H1 (cell line): Measurements from ENCODE around the gene SEZ6L. TPM values are rescaled to one million over a fixed set of nuclear protein-coding genes. Genes with fewer than 3 reads are reported as not detected.

Experiments used
- CTCF ChIA-PET: fragments of 300-600 bp; sonication (Branson Sonifier 250); formaldehyde crosslinking; loops from one replicate; lab custom pipeline; 2021; ENCODE audit not compliant: partially characterized antibody; lab: Charles Lee
- POLR2A ChIA-PET: fragments of 300-600 bp; sonication (Branson Sonifier 250); formaldehyde crosslinking; loops from one replicate; lab custom pipeline; 2021; ENCODE audit warnings: inconsistent platforms; ENCODE audit not compliant: partially characterized antibody; lab: Charles Lee
- DNase-seq, 2 experiments: peaks; one replicate each; pipeline versions ENCODE4 v3.0.0 to v3.0.0-alpha.2; 2010 to 2022; ENCODE audit warnings: low spot score in 2 of 2, low read depth in 1 of 2, mixed read lengths in 1 of 2
- FAIRE-seq: peaks from 2 replicates; lab custom pipeline; 2011; peaks lifted over from hg19 to GRCh38; lab: Jason Lieb, UNC
- H2AFZ ChIP-seq: 2 replicates; pipeline ENCODE4 v1.8.1; 2012; ENCODE audit warnings: low read length, inconsistent platforms
- H2AK5ac ChIP-seq: 2 replicates; pipeline ENCODE4 v1.6.1; 2013; ENCODE audit warnings: low read depth, low read length
- H2BK120ac ChIP-seq: replicated peaks from 2 replicates; pipeline ENCODE3; 2013; ENCODE audit warnings: low read depth, low read length, inconsistent platforms
- H2BK12ac ChIP-seq: 2 replicates; pipeline ENCODE4 v1.6.1; 2013; ENCODE audit warnings: low read depth, low read length
- H2BK15ac ChIP-seq: 2 replicates; pipeline ENCODE4 v1.6.1; 2013; ENCODE audit warnings: low read length
- H2BK20ac ChIP-seq: 2 replicates; pipeline ENCODE4 v1.6.1; 2013; ENCODE audit warnings: low read length
- H2BK5ac ChIP-seq: 2 replicates; pipeline ENCODE4 v1.6.1; 2013; ENCODE audit warnings: low read depth, low read length
- H3K14ac ChIP-seq: 2 replicates; pipeline ENCODE4 v1.6.1; 2013; ENCODE audit warnings: inconsistent platforms; ENCODE audit not compliant: insufficient read length
- H3K18ac ChIP-seq: 2 replicates; pipeline ENCODE4 v1.6.1; 2013; ENCODE audit warnings: low read length; ENCODE audit errors: extremely low read depth
- H3K23ac ChIP-seq: 2 replicates; pipeline ENCODE4 v1.6.1; 2013; ENCODE audit warnings: inconsistent platforms; ENCODE audit not compliant: insufficient read length
- H3K23me2 ChIP-seq: 2 replicates; pipeline ENCODE4 v1.6.1; 2013; ENCODE audit warnings: low read depth, low read length
- H3K27ac ChIP-seq: 2 replicates; pipeline ENCODE4 v1.6.1; 2011; ENCODE audit warnings: low read depth, low read length, inconsistent platforms
- H3K27me3 ChIP-seq, 4 experiments: replicated peaks in 1 of 4; 1 replicate in 1 of 4; 2 replicates in 3 of 4; pipeline versions ENCODE4 v1.6.1 to v1.8.1; 2011 to 2013; ENCODE audit warnings: low read length in 3 of 4, mild to moderate bottlenecking in 3 of 4, inconsistent platforms in 2 of 4, mixed read lengths in 2 of 4, moderate library complexity in 1 of 4; ENCODE audit not compliant: control insufficient read depth in 3 of 4, insufficient read depth in 3 of 4; ENCODE audit errors: extremely low read depth in 1 of 4
- H3K36me3 ChIP-seq, 4 experiments: 2 replicates each; pipeline versions ENCODE4 v1.6.1 to v1.8.1; 2011 to 2013; ENCODE audit warnings: mild to moderate bottlenecking in 4 of 4, low read length in 3 of 4, moderate library complexity in 2 of 4, control low read depth in 1 of 4, inconsistent platforms in 1 of 4; ENCODE audit not compliant: insufficient read depth in 4 of 4, control insufficient read depth in 2 of 4
- H3K4ac ChIP-seq: replicated peaks from 2 replicates; pipeline ENCODE3; 2013; ENCODE audit warnings: low read length, low read depth, mixed read lengths, inconsistent platforms; ENCODE audit not compliant: insufficient read length
- H3K4me1 ChIP-seq, 4 experiments: replicated peaks in 1 of 4; 1 replicate in 1 of 4; 2 replicates in 3 of 4; pipeline versions ENCODE4 v1.6.1 to v1.8.1; 2011 to 2013; ENCODE audit warnings: low read length in 3 of 4, inconsistent platforms in 2 of 4, mixed read lengths in 1 of 4; ENCODE audit not compliant: insufficient read depth in 4 of 4, control insufficient read depth in 3 of 4
- H3K4me2 ChIP-seq, 2 experiments: 2 replicates each; pipeline versions ENCODE4 v1.6.1 to v1.8.1; 2011 to 2013; ENCODE audit warnings: low read depth in 2 of 2, low read length in 2 of 2, control low read depth in 1 of 2, inconsistent platforms in 1 of 2, mild to moderate bottlenecking in 1 of 2; ENCODE audit not compliant: insufficient read depth in 1 of 2
- H3K4me3 ChIP-seq, 4 experiments: fragments of 200-600, 300-600 bp in 1 of 4; sonication (generic), shearing (Covaris generic), sonication (Bioruptor Twin) in 1 of 4; 2 replicates each; pipeline versions ENCODE4 v1.5.1 to v1.8.1; 2011 to 2016; ENCODE audit warnings: low read length in 4 of 4, low read depth in 3 of 4, control low read depth in 2 of 4, inconsistent platforms in 2 of 4, mild to moderate bottlenecking in 2 of 4, mixed read lengths in 1 of 4, moderate library complexity in 1 of 4; ENCODE audit not compliant: insufficient read depth in 2 of 4; ENCODE audit errors: extremely low read depth in 1 of 4
- H3K56ac ChIP-seq: replicated peaks from 2 replicates; pipeline ENCODE3; 2013; ENCODE audit warnings: low read depth, mild to moderate bottlenecking, mixed read lengths, low read length, inconsistent platforms; ENCODE audit not compliant: insufficient read length
- H3K79me1 ChIP-seq: 2 replicates; pipeline ENCODE4 v1.6.1; 2013; ENCODE audit warnings: low read depth, low read length, control low read depth
- H3K79me2 ChIP-seq, 2 experiments: 2 replicates each; pipeline versions ENCODE4 v1.6.1 to v1.8.1; 2012 to 2013; ENCODE audit warnings: low read length in 2 of 2, mild to moderate bottlenecking in 2 of 2, inconsistent platforms in 1 of 2; ENCODE audit not compliant: insufficient read depth in 2 of 2, control insufficient read depth in 1 of 2
- H3K9ac ChIP-seq, 4 experiments: replicated peaks in 1 of 4; 1 replicate in 1 of 4; 2 replicates in 3 of 4; pipeline versions ENCODE4 v1.6.1 to v1.8.1; 2011 to 2013; ENCODE audit warnings: low read depth in 3 of 4, low read length in 3 of 4, control low read depth in 2 of 4, mild to moderate bottlenecking in 2 of 4, moderate library complexity in 2 of 4, inconsistent platforms in 1 of 4; ENCODE audit errors: extremely low read depth in 1 of 4
- H3K9me3 ChIP-seq, 2 experiments: 2 replicates each; pipeline versions ENCODE4 v1.6.1 to v1.8.1; 2012 to 2013; ENCODE audit warnings: mild to moderate bottlenecking in 2 of 2, moderate library complexity in 2 of 2, control low read depth in 1 of 2, inconsistent platforms in 1 of 2, low read depth in 1 of 2, low read length in 1 of 2, mixed read lengths in 1 of 2; ENCODE audit not compliant: insufficient read depth in 2 of 2
- H4K20me1 ChIP-seq, 2 experiments: replicated peaks in 1 of 2; 2 replicates each; pipeline versions ENCODE3 to v1.8.1; 2011 to 2013; ENCODE audit warnings: inconsistent platforms in 2 of 2, low read length in 2 of 2, mild to moderate bottlenecking in 1 of 2; ENCODE audit not compliant: insufficient read depth in 2 of 2, control insufficient read depth in 1 of 2
- H4K5ac ChIP-seq: 2 replicates; pipeline ENCODE4 v1.6.1; 2013; ENCODE audit warnings: low read length, low read depth, mixed read lengths, inconsistent platforms; ENCODE audit not compliant: insufficient read length
- H4K8ac ChIP-seq: 2 replicates; pipeline ENCODE4 v1.8.0; 2013; ENCODE audit warnings: mild to moderate bottlenecking, moderate library complexity, low read length, inconsistent platforms; ENCODE audit not compliant: insufficient read depth; ENCODE audit errors: extremely low read depth
- H4K91ac ChIP-seq: replicated peaks from 2 replicates; pipeline ENCODE3; 2013; ENCODE audit warnings: low read length, mixed read lengths, inconsistent platforms; ENCODE audit not compliant: insufficient read length
- CTCF ChIP-seq, 3 experiments: IDR thresholded peaks; 1 replicate in 2 of 3; 2 replicates in 1 of 3; pipeline versions ENCODE4 v1.5.1 to v1.6.1; 2011; ENCODE audit warnings: low read length in 3 of 3, mild to moderate bottlenecking in 3 of 3, inconsistent platforms in 2 of 3, low read depth in 1 of 3, moderate library complexity in 1 of 3; ENCODE audit not compliant: insufficient read depth in 1 of 3; ENCODE audit errors: control extremely low read depth in 1 of 3
- EGR1 ChIP-seq: IDR thresholded peaks from 2 replicates; pipeline ENCODE4 v1.6.1; 2011; ENCODE audit warnings: low read depth, low read length, borderline replicate concordance
- HDAC6 ChIP-seq: IDR thresholded peaks from one replicate; pipeline ENCODE4 v1.7.1; 2012; ENCODE audit warnings: low read depth, mild to moderate bottlenecking, inconsistent platforms, low read length, moderate library complexity
- KDM4A ChIP-seq: IDR thresholded peaks from one replicate; pipeline ENCODE4 v1.7.1; 2012; ENCODE audit warnings: low read depth, mild to moderate bottlenecking, moderate library complexity, low read length, inconsistent platforms; ENCODE audit not compliant: severe bottlenecking
- POU5F1 ChIP-seq: IDR thresholded peaks from 2 replicates; pipeline ENCODE4 v1.6.1; 2011; ENCODE audit warnings: low read depth, mild to moderate bottlenecking, low read length, moderate library complexity
- RFX5 ChIP-seq: IDR thresholded peaks from 2 replicates; pipeline ENCODE4 v1.6.1; 2011; ENCODE audit warnings: low read depth, low read length, improper control_type of control experiment, borderline replicate concordance
- RNF2 ChIP-seq: fragments of 200-900, 300-1000 bp; sonication (generic); IDR thresholded peaks from 2 replicates; pipeline ENCODE4 v1.7.1; 2016; ENCODE audit warnings: borderline replicate concordance, low read depth, mild to moderate bottlenecking, antibody characterized with exemption, low read length; ENCODE audit not compliant: poor library complexity, severe bottlenecking; ENCODE audit errors: missing control alignments
- SP4 ChIP-seq: IDR thresholded peaks from 2 replicates; pipeline ENCODE4 v1.6.1; 2012; ENCODE audit warnings: low read length, inconsistent platforms
- SUZ12 ChIP-seq: fragments of 200-600 bp; sonication (generic); IDR thresholded peaks from 2 replicates; pipeline ENCODE4 v1.6.1; 2012; ENCODE audit warnings: mild to moderate bottlenecking, inconsistent platforms, low read length, moderate library complexity, mixed read lengths
- TCF12 ChIP-seq: IDR thresholded peaks from 2 replicates; pipeline ENCODE4 v1.6.1; 2011; ENCODE audit warnings: low read depth, mild to moderate bottlenecking, low read length
- WGBS, 2 experiments: shearing (Covaris generic) in 1 of 2; methylation state at CpG; one replicate each; pipeline versions ENCODE4 v1.1.6 to v1.1.7; 2013 to 2015; ENCODE audit warnings: low lambda C conversion rate in 2 of 2, mixed read lengths in 2 of 2, inconsistent platforms in 1 of 2, low coverage in 1 of 2, missing lambda C conversion rate in 1 of 2; ENCODE audit not compliant: insufficient replicate concordance in 2 of 2, insufficient coverage in 1 of 2, insufficient read length in 1 of 2; ENCODE audit errors: extremely low coverage in 1 of 2, missing lambda C conversion rate in 1 of 2; 5-methylcytosine and 5-hydroxymethylcytosine counted together
- polyA plus RNA-seq, 7 experiments: library from polyadenylated mRNA; depleted of rRNA in 3 of 7; stranded (reverse) in 5 of 7; unstranded in 2 of 7; fragments of >200 nt in 5 of 7; fragments of 200-250 nt in 2 of 7; gene quantifications; 1 replicate in 5 of 7; 2 replicates in 1 of 7; 4 replicates in 1 of 7; pipeline versions ENCODE4 v1.2.1 to v1.2.3, GENCODE V29; 2011 to 2013; ENCODE audit warnings: missing spikeins in 2 of 7, mixed read lengths in 2 of 7
- total RNA-seq: library from RNA; stranded (reverse); fragmentation: NEBNext Ultra II Directional; extraction: Animal tissue kit (Norgen Biotek cat#: 25700); gene quantifications from 2 replicates; pipeline ENCODE4 v1.2.1, GENCODE V29; 2021

SEZ6L gene
- total and polyA plus RNA-seq, 2 of the 8 experiments (the other 6 are each of a cell fraction or from before 2014, with no cell fraction given): 0.06 to 0.33 TPM

GRCh38 chr22:26235792-26236487, 66.7 kb downstream of the SEZ6L start:
- H3K27me3 ChIP-seq: no peaks in the 10 kb centered on the region; a peak in 1 of 7 replicates
- no peak overlapping the region for H2AK5ac ChIP-seq
- H3K23me2 ChIP-seq: no peaks in the 10 kb centered on the region; the same call in 1 of the 2 replicates
- no peak overlapping the region for H2BK5ac ChIP-seq
- CTCF ChIA-PET: interaction anchor here (0.9 to 1.2 kb wide), 2 partner anchors 18 to 60 kb away, joined by 3 read pairs; no protein-coding TSS in a partner anchor
- H4K5ac ChIP-seq: no peak overlapping the region
- H3K79me2 ChIP-seq: no peaks in the 10 kb centered on the region
- no peak overlapping the region for H3K4me3 ChIP-seq
- H2BK15ac ChIP-seq: no peak overlapping the region
- 0 out of 4 replicates have a peak, but pooled peaks cover 0 to 4% of the 10 kb centered on the region in 2 experiments for H3K9me3 ChIP-seq
- WGBS, 2 experiments: 87% methylated on average over 11 of the region's 11 CpGs; no CpG with 5 or more reads in 1 of the 2 experiments
- H4K8ac ChIP-seq: no peak overlapping the region
- FAIRE-seq: no peak
- DNase-seq: no peak
- H3K4ac ChIP-seq: no peak overlapping the region
- H2AFZ ChIP-seq: no peak overlapping the region
- H3K56ac ChIP-seq: no peak overlapping the region
- H3K4me1 ChIP-seq: no peaks in the 10 kb centered on the region
- H3K14ac ChIP-seq: no peak overlapping the region
- H3K27ac ChIP-seq: no peak overlapping the region
- no peak overlapping the region for H2BK12ac ChIP-seq
- no peak overlapping the region for H2BK120ac ChIP-seq
- no peak overlapping the region for H2BK20ac ChIP-seq
- no peaks in the 10 kb centered on the region for H3K79me1 ChIP-seq
- H4K91ac ChIP-seq: no peak overlapping the region
- H3K9ac ChIP-seq: no peak overlapping the region
- POLR2A ChIA-PET: no interaction called here
- H4K20me1 ChIP-seq: no peaks in the 10 kb centered on the region
- H3K36me3 ChIP-seq: no peaks in the 10 kb centered on the region
- H3K4me2 ChIP-seq: no peak overlapping the region
- no peak overlapping the region for H3K23ac ChIP-seq
- H3K18ac ChIP-seq: no peak overlapping the region
- TF ChIP-seq HDAC6 (no peak), RFX5 (no peak), KDM4A (no peak), RNF2 (no peak), TCF12 (no peak), SUZ12 (no peak), SP4 (no peak), EGR1 (no peak), CTCF (IDR thresholded peaks at IDR 0.05; ENCODE audit: control extremely low read depth in 1 of 3, insufficient read depth in 1 of 3, low read depth in 1 of 3, low read length in 3 of 3) (no peak), POU5F1 (no peak)
